HUDEP-2 (cell line): ENCODE measurements around the gene AGBL3.
"Not testable (repeated sequence)": the region's sequence is repeated elsewhere in the genome, so short reads cannot be mapped to it uniquely, and the experiment has no call there.

Experiments used
- DNase-seq, 76 experiments: peaks; one replicate each; lab custom pipeline; 2025; ENCODE audit not compliant: unreplicated experiment in 76 of 76; lab: John Stamatoyannopoulos, UW

AGBL3 gene

DNA sequence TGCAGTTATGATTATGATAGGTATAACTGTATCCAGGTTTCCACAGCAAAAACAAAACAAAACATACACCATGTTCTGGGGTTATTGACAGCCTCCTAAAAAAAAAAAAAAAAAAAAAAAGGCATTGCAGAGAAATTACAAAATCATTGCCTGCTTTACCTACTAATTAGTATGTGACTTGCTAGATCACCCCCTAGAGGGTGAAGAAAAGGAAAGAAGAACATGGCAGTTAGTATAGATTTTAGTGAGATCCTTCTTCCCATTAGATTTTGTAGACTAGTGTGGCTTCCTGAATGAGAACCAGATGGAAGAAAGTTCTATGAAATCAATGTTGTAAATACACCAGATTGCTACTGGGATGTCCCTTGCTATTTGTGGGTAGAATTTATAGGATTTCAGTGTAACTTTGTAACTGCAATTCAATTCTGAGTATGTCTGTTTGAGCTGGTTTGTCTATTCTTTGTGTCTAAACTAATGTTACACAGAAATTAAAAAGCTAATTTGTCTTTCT is 24.0 kb upstream of the AGBL3 start:
- DNase-seq: no peak

DNA sequence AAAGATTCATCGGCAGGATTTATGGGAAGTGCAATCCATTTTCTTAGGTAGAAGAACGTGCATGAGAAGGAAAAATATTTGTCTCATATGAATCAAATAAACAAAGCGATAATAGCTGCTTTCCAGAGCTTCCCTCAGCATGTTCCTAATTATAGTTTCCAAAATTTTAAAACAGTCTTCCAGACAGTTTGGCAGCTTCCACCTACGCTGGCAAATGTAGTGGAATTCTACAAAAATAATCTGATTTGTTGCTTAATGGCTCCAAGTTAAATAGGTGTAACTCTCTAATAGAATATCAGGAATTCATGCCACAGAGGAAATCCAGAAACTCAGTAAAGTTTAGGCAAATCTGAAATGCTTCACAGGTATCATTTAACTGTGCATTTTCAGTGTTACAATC is 23.3 kb upstream of the AGBL3 start:
- no peak for DNase-seq

DNA sequence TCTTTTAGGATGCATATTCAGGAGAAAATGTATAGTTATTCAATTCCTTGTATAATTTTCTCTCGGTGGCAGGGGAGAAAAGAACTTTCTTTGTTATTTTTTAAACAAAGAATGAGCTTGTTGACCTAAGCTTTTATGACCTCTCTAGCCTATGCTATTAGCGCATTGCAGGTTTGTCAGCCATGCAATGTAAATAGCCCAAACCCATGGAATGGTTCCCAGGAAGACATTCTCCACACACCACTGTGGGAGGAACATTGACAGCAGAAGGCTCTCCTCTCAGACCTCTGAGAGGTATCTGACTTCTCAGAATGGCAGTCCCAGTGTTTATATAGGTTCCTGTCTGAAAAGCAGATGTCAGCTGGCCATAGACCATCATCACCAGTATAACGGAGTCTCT is 19.6 kb upstream of the AGBL3 start:
- no peak for DNase-seq

DNA sequence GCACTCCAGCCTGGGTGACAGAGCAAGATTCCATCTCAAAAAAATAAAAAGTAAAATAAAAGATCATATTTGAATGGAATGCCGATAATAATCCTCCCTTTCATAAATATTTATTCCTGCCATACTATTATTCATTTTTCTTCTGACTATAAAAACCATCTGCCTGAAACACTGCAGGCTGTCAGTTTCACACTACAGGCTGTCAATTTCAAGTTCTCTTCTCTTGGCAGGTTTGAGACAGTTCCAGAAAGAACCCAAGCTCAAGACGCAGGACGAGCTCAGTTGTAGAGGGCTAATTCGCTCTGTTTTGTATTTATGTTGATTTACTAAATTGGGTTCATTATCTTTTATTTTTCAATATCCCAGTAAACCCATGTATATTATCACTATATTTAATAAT is 18.2 kb upstream of the AGBL3 start:
- no peak for DNase-seq

DNA sequence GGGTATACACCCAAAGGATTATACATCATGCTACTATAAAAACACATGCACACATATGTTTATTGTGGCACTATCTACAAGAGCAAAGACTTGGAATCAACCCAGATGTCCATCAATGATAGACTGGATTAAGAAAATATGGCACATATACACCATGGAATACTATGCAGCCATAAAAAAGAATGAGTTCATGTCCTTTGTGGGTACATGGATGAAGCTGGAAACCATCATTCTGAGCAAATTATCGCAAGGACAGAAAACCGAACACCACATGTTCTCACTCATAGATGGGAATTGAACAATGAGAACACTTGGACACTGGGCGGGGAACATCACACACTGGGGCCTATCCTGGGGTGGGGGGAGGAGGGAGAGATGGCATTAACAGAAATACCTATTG is 4.7 kb upstream of the AGBL3 start:
- DNase-seq: not testable (repeated sequence)

DNA sequence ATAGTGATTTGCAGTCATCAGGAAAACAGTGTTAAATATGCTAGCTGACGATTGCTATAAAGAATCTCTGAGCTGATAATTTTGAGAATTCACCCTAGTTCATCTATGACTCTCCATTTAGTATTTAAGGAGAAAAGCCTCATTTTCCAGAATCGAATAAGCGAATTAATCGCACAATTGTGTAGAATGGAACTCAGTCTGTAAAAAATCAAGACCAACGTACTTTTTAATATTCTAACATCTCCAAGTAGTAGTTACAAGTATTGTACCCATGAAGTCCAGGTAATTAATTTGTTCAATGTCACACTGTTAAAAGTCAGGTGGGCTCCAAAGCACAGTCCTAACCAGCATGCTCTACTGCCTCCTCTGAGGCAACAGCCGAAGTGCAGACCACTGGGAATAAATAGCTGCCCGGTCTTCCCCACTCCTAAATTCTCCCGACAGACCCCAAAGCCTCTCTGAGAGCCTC is 380 bp upstream of the AGBL3 start:
- DNase-seq: no peak

DNA sequence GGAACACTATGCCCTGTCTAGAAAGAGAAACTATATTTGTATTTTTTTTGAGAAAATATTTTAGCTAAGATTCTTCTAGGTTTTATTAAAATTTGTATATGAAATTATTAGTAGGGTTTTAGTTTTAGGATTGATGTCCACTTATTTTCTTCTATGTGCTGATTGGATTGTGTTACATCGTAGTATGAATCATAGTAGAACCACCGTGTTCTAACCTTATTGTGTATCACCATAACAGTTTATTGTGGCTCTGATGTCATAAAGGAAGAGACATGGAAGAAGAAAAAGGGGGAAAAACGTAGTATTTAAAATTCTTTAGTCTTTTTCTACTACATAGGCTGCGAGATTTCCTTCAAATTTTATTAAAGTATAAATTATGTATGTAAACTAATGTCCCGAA is 1.9 kb downstream of the AGBL3 start:
- DNase-seq: no peak

DNA sequence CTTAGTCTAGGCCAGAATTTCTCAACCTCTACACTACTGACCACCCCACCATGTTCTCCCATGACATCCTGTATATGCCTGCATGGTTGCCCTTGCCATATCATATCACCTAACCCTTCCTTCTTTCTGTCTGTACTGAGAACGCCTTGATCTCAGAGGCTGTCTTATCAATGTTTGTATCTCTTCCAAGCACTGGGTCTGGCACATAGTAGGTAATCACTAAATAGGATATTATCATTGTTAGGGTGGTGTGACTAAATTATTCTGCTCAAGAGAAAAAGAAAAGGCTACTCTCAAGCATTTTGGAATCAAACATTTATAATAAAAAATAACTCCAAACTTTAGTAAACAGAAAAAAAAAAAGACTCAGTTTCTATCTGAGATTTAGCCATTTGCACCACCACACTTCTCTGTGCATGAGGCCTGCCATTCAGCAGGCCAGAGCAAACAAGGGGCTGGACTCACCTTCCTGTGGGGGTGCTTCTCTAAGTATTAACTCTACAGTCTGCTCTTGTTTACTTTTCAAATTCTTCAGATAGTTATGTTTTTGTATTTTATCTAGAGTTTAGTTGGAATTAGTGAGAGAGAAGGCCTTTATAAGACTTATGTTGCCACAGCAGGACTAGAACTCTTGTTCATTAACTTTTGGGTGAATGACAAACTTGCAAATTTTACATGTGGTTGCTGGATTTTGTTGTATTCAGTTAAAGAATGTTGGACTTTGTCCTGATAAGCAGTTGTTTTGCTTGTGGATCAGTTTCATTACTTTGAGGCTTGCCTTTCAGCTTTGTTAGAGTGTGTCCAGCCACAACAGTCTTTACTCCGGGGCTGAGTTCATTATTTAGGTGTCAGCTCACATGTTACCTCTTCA is 5.4 kb downstream of the AGBL3 start:
- DNase-seq: no peak

DNA sequence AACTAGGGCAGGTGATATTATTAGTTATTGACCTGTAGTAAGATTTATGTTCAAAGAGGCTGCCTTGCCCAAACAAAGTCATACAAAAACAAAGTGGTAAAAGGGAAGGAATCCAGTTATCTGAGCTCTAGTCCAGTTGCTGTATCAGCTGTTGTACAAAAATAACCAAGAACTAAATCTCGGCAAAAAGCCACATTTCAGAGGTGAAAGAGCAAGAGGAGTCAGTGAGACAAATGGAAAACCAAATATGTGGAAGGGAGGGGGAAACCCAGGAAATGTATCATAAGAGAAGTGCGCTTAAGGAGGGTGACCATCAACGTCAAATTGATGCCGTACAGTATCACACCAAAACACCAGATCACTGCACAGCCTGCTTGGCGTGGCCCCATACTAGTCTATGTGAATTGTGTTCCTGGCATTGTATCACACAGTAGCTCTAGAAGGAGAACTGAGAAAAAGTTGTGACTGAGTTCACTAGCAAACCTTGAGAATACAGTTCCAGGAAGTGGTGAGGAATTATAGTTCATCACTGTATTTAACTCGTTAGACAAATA is 6.4 kb downstream of the AGBL3 start:
- DNase-seq: no peak

DNA sequence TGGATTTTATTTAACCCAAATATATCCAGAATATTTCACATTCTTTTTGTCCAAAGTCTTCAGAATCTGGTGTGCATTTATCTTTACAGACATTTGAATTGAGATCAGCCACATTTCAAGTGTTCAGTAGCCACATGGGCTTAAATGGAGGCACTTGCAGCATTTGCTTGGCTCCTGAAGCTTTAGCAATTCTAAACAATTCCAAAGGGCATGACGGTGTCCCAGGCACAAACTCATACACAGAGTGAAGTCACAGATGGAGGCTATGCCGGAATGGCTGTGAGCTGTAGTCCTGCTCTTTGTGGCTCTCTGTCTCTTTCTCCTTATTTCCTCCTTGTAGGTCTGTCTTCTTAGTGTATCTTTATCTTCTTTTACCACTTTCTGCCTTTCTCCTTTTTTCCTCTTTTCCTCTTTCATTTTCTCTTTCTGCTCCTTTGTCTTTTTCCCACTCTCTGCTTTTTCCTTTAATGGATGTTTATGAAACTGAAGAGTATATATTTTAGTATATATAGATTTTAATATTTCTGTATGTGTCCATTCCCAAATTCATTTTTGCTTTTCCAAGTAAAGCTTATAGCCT is 7.7 kb downstream of the AGBL3 start:
- no peak for DNase-seq

DNA sequence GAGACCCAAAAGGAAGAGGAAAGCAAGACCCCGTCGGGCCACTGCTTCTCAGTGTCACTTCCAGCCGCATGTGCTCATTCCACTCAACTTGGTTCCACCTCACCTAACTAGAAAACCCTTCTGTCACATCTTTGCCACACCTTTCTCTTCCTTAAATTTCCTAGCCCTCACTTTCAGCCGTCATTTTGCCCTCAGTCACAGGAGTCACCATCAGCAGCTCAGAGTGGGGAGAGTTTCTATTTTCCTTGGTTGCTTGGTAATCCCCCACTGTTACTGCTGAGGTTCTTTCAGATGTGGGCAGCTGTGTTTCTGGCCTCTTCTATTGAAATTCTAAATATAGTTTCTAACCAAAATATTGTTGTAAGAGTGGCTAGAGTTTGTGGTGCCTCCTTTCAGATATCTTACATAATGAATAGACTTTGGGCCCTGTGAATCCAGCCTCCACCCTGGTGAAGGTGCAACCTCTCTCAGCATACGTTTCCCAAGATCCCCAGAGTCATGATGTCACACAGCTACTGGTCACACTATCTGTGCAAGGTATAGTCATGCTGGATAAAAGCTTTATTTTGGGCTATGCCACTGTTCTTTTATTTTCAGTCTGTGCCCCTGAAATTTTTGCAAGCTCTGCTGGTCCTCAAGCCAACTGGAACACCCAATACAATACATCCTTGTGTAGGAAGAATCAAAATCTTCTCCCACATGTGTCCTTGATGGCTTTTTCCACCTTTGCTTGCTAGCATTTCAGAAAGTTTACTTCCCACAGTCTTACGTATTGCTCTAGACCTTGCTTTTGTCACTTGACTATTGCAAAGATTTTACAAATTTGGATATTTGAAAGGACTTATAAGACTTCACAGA is 9.2 kb downstream of the AGBL3 start:
- DNase-seq: no peak

DNA sequence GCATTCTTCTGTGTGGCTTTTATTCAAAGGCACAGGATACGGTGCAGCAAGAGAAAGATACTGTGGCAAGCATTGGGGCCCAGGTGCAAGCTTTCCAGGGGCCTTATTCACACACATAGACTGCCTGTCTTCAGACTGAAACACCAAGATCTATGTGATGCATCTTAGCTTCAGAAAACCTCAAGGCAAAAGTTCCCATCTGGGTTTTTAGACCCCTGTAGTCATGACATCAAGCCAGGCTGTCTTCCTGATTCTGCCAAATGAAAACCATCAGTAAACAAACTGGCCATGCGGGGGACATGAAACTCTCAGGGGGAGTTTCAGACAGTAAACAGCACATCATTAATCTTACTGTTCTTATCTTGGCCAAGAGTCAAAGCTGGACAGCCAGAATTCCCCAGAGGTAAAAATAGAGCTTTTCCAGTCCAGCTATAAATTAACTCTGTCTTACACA is 9.8 kb downstream of the AGBL3 start:
- DNase-seq: no peak

DNA sequence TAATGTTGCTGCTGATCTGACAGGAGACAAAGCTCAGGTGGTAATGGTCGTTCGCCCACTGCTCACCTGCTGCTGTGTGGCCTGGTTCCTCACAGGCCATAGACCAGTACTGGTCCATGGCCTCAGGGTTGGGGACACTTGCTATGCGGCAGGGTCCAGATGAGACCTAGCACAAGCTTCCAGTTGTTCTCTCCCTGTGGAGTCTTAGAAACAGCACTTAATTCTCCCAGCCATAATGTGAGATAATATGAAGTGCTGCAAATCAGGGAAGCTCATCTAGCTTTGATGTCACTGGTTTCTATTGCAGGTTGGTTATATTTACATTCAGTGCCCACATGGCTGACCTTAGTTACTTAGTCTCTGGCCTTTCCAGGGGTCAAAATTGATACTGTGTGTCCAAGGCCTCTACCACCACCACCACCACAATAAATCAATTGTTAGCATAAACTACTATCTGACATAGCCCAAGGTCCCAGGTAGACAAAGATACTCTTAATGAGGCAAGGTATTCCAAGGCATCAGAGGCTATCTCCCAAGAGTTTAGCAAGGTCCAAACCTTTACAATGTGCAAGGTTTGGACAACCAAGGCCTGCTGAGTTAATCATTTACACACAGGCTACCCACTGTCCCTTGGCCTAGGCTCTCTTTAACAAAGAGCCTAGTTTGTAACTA is 11.0 kb downstream of the AGBL3 start:
- no peak for DNase-seq

DNA sequence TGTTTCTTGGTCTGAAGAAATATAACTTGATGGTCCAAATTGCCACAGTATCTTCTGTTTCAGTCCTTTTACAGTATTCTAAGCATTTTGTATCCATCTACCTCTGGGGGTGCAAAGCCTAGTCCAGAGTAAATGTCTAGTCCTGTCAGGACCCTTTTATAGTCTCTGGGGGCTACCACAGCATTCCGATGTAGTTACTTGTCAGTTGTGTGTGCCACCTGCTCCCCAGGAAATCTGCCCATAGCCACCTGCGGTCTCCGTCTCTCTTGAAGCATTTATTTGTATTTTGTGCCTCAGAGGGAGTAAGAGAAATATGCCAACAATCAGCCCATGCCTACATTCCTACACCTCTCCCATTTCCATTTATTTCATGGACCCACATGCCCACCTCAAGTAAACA is 12.8 kb downstream of the AGBL3 start:
- no peak for DNase-seq

DNA sequence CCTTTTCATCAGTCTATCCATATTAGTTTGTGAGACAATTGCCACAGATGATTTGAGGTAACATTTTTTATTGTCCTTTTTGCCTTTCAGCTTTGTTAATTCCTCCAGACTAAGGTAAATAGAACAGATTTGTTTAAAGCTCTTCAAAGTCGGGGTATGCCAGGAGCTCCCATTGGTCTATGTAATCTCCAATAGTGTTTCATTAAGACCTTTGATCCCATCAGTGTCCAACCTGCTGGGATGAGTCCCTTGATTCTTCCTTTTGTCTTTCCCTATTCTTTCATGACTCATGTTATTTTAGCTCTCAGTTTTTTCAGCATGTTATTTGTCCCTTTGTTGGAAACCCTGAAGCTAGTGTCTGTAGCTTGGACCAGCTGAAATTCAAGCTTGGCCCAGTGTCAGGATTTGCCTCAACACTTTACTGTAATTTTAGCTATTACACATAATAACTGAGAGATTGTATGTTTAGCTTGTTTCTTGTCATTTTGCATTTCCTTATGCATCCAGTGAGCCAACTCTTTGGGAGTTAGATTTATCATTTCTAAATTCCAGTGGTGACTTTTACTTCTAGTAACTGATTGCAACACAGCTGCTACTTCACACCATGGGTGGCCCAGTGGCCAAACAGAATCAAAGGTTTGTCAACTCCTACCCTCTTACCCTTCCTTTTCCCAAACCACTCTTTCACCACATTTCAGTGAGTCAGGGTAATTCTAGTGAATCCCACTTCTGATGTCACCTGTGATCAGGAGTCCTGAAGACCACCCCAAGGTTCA is 15.3 kb downstream of the AGBL3 start:
- no peak for DNase-seq

DNA sequence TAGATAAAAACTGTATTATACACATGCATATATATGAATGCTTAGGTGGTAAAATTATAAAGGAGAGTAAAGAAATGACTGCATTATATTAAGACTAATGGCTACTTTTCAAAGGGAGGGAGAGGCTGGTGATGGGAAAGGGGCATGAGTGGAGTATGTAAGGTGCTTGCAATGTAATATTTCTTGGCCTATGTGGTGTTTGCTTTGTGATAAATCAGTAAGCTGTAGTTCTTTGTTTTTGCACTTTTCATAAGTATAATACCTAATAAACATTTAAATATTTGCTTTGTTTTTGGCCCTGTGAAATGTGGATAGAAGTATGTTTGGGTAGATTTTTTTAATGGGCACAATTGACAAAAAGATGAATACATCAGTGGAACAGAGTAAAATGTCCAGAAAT is 25.9 kb downstream of the AGBL3 start:
- DNase-seq: no peak

DNA sequence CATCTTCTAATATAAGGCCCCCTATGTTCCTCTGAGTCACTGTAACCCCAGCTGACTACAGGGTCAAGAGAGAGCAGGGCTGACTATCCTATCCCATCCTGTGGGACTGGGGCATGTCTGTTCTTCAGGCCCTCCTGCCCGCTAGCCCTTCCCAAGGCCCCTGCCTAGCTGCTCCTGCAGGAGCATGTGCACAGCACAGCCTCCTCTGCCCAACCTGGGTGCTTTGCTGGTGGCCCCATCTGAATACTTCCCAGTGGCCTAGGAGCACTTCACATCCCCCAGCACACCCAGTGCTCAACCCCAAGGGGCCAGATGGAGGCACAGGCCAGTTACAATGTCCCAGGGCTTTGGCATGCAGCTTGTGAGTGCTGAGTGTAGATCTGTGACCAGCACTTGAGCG is 37.3 kb downstream of the AGBL3 start:
- DNase-seq: no peak

DNA sequence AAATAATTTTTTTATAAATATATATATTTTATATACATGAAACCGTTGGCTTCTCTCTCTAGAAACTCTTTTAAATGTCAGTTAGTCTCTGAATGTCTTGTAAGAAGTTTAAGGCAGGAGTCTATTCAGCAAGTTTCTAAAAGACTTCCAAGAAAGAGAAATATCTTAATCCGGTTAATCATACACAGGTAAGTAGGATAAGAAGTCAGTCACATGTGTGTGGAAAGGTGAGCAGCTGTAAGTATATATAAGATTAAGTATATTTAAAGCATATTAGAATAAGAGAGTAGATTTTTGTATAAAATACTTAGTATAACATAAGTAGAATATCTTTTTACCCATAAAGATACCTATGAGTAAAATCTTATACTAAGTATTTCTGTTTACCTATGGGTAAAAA is 48.9 kb downstream of the AGBL3 start:
- no peak for DNase-seq

DNA sequence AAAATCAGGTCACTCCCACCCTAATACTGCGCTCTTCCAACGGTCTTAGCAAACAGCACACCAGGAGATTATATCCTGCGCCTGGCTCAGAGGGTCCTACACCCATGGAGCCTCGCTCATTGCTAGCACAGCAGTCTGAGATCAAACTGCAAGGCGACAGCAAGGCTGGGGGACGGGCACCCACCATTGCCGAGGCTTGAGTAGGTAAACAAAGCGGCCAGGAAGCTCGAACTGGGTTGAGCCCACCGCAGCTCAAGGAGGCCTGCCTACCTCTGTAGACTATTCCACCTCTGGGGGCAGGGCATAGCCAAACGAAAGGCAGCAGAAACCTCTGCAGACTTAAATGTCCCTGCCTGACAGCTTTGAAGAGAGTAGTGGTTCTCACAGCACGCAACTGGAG is 80.7 kb downstream of the AGBL3 start:
- DNase-seq: not testable (repeated sequence)

DNA sequence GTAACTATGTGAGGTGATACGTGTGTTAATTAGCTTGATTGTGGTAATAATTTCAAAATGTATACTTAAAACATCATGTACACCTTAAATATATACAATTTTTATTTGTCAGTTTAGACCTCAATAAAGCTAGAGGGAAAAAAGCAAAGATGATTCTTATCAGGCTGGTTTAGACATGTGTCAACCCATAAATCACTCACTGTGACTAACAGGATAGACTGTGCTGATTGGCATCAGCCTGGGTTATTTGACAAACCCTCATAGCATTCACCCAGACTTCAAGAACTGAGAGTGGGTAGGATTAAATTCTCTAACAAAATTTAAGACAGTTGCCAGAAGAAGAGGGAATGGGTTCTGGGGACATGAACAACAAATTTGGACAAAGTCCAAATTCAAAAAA is 87.8 kb downstream of the AGBL3 start:
- no peak for DNase-seq
